GM19452 (cell line): ENCODE results near the gene PSMD3.

Source experiments
- ATAC-seq: cut with Tn5 transposase; IDR thresholded peaks from one replicate; pipeline ENCODE4 v1.9.1; 2021; ENCODE audit not compliant: unreplicated experiment

PSMD3 gene

DNA sequence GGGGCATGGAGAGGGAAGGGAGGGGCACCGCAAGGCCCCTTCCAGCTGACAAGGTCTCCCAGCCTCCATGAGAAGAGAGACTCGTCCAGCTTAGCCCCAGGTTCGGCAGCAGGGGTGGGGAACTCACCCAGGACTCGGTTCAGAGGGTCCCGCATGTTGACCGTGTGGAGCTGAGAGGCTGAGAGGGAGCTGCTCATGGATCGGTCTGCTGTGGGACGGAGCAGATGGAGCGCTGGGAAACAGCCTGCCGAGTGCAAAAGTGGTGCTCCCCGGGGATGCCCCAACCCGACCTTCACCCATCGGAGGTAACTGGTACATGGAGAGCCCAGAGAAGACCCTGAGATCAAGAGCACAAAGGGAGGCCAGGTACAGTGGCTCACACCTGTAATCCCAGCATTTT is 39.5 kb downstream of the PSMD3 start:
- ATAC-seq, result no peak

DNA sequence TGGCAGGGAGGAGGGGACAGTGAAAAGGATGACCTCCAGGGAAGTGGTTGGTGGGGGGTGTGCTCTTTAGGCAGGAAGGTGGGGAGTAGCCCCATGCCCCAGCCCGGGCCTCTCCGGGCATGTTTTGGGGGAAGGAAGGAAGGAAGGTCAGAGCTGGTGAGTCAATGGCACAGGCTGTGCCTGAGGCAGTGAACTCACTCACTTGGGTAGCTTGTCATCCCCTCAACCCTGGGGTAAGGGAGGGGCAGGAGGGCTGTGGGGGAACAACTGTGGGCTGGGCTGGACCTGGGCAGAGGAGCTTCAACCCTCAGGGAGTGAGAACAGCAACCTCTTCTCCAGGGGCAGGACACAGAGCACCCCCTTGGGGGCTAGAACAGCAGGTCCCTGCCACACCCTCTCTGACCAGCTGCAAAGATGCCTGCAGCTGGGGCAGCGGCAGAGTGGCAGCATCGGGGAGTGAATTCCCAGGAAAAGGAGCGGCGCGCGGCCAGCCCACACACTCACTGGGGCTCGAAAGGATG is 40.9 kb downstream of the PSMD3 start:
- ATAC-seq, result no peak

DNA sequence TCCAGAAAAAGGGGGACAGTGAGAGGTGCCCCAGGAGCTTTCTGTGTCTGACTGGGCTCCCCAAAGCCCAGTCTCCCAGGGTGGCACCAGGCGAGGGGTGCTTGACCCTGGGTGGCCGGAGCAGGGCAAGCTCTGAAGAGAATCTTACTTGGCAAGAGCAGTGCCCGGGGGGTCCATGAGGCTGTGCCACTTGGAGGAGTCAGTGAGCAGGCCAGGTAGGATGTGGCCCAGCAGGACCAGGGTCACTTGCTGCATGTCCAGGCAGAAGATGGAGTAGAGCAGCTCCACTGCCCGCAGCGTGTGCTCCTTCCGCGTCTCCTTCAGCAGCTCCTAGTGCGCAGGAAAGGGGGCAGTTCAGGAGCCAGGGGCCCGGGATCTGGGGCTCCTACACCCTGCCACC is 41.9 kb downstream of the PSMD3 start:
- ATAC-seq, result no peak

DNA sequence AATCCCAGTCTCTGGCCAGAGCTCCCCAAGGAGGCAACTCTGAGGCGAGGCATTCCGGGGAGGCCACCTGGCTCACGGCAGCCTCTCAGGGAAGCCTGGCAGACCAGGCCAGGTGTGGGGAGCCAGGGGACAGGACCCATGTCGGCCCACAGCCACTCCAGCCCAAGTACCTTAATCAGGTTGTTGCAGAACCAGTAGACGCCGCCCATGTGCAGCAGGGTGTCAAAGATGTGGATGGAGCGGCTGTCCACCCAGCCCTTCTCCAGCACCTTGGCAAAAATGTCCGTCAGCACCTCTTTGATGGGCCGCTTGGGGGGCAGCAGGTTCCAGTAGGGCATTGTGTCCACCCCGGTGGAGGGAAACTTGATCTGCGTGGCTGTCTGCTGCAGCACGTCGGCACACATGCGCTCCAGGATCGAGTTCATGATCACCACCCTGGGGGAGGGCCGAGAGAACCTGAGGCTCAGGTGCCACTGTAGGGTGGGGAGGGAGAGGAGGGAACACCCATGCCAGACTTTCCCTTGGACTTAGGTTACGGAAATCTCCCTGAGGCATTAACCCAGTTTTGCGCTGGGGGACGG is 42.4 kb downstream of the PSMD3 start:
- no peak for ATAC-seq

DNA sequence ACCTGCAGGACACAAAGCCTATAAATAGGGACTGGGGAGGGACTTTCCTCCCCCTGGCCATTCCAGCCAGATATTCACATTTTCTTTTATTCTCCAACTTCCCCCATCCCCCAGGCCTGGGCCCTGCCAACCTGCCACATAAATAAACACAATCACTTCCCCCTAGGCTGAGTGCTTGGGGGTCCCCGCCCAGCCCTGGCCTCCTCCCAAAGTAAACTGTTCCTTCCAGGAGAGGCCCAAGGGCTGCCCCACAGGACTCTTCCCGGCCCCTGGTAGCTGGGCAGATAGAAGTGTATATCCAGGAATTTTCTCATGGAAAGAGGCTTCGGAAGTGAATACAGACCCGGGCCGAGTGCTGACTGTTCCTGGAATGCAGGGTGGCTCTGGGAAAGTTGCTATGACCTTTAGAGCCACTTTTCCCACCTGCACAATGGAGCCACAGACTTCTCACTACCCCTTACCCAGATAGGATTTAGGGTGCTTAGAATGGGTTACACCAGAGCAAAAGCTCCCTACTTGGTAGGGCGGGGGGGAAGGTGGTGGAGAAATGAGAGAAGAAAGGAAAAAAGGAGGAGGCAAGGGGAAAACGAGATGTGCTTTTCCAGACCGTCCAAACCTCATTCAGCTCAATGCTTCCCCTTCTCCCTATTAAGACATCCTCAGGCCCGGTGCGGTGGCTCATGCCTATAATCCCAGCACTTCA is 43.1 kb downstream of the PSMD3 start:
- no peak for ATAC-seq

DNA sequence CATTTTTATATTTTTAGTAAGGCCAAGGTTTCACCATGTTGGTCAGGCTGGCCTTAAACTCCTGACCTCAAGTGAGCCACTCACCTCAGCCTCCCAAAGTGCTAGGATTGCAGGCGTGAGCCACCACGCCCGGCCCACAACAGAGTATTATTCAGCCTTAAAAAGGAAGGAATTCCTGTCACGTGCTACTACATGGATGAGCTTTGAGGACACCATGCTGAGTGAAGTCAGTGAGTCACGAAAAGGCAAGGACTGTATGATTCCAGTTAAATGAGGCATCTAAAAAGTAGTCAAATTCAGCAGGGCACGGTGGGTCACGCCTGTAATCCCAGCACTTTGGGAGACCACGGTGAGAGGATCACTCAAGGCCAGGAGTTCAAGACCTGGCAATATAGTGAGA is 44.3 kb downstream of the PSMD3 start:
- no peak for ATAC-seq

DNA sequence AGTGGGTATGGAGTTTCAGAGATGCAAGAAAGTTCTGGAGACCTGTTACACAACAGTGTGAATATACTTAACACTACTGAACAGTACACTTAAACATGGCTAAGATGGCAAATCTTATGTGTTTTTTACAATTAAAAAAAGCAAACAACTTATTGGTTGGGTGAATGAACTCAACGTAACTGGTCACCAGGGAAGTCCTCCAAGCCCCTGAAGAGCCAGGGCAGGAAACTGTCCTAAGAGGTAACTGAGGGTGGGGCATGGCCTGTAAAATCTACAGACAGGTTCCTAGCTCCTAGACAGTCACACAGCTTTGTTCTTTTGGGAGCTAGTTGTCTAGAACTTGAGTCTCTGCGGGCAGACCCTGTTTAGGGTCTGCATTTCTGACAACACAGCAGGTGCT is 45.0 kb downstream of the PSMD3 start:
- no peak for ATAC-seq

DNA sequence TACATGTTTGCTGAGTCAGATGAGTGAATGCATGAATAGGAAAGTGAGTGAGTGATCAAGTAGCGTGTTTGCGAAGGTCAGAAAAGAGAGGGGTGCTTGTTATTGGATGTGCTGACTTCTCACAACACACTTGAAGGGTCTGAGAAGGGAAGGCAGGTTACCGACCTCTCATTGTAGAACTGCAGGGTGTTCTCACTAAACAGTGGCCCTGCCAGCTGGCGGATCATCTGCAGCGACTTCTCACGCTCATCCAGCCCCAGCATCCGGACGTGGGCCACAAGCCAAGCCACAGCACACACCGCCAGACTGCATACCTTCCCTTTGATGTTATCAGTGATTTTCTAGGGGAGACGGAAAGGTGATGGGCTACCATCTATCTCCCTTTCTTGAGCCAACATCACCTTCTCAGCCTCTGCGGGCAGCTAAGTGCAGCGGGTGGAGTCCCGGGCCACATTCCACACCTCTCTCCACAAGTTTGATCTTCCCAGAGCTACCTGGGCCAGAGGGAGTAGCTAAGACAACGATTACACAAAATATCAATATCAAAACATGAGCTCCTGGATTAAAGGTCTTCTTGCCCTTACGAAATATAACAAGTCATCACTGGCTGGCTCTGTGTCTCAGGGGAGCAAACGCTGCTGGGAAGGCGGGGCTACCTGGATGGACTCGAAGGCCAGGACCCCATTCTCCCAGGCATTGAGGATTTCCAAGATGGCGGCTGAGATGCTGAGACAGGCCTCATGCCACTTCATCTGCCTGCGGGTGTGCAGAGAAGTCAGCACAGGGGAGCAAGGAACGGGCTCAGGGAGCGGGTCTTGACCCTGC is 45.6 kb downstream of the PSMD3 start:
- no peak for ATAC-seq

DNA sequence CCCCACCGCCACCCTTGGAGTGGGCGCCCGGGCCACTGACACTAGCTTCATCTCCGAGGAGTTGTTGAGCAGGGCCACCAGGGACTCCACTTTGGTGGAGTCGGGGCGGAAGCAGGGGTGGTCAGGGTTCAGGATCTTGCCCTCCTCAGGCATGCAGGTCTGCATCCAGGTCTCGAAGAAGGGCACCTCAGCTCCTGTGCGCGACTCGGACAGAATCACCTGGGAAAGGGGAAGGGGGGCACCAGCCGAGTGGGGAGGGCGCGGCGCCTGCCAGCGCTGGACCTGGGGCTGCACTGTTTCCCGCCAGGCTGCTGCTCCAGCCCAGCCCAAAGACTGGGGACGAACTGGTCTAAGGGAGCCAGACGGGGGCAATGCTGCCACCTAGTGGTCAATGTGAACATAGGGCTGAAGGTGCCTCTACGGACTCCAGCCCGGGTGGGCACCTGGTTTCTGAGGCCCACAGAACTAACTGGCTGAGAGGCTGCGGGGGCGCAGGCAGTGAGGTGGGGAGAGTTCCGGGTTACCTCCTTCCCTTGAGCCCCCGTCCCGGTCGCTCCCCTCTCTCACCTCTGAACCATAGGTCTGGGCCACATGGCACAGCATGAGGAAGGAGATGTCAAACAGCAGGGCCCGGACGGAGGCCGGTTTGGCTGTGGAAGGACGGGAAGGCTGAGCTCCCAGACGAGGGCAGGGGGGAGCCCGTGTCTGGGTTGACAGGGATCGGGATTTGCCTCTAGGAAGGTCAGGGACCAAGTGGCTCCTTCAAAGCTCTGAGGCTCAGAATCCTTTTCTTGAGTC is 46.4 kb downstream of the PSMD3 start:
- no peak for ATAC-seq

DNA sequence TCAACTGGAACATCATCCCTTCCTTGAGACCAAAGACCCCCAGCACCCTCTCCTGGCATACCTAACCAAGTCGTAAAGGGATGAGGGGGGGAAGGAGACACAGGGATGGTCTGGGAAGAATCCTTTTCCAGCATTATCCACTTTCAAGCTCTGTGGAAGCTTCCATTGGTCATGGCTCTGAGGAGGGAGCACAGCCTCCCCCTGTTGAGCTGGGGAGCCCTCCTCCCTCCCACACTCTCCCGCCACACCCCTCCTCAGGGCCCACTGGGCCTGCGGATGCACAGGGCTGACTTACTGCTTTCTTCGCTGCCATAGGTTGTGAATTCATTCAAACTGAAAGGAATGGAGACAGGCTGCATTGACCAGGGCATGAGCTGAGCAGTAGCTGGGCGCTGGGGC is 47.0 kb downstream of the PSMD3 start:
- ATAC-seq, result no peak

DNA sequence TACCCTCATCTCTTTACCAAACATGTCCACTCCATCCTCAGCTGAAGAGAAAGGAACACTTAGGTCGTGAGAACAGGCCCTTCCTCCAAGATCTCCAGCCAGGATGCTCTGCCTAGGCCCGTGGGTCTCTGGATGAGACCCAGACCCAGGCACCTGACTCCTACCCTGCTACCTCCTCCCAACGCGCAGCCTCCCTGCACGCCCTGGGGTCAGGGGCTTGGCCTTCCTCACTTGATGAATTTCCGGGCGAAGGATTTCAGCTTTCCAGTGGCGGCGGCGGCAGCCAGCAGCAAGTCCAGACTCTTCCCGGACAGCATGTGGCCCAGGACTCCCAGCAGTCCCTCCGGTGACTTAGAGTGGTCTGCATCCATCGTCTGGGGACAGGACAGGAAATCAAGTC is 48.0 kb downstream of the PSMD3 start:
- no peak for ATAC-seq

DNA sequence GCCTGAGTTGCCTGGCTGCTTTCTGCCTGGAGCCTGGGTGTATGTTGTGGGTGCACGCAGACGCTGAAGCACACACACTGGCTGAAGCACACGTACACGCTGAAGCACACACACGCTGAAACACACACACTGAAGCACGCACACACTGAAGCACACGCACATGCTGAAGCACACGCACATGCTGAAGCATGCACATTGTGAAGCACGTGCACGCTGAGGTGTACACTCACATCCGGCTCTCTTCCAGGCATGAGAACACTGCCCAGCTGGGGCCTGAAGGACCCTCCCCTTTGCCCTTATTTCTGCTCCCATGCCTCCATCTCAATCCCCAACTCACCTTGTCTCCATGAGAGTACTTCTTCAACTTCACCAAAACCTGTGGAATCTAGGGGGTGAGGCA is 51.1 kb downstream of the PSMD3 start:
- no peak for ATAC-seq

DNA sequence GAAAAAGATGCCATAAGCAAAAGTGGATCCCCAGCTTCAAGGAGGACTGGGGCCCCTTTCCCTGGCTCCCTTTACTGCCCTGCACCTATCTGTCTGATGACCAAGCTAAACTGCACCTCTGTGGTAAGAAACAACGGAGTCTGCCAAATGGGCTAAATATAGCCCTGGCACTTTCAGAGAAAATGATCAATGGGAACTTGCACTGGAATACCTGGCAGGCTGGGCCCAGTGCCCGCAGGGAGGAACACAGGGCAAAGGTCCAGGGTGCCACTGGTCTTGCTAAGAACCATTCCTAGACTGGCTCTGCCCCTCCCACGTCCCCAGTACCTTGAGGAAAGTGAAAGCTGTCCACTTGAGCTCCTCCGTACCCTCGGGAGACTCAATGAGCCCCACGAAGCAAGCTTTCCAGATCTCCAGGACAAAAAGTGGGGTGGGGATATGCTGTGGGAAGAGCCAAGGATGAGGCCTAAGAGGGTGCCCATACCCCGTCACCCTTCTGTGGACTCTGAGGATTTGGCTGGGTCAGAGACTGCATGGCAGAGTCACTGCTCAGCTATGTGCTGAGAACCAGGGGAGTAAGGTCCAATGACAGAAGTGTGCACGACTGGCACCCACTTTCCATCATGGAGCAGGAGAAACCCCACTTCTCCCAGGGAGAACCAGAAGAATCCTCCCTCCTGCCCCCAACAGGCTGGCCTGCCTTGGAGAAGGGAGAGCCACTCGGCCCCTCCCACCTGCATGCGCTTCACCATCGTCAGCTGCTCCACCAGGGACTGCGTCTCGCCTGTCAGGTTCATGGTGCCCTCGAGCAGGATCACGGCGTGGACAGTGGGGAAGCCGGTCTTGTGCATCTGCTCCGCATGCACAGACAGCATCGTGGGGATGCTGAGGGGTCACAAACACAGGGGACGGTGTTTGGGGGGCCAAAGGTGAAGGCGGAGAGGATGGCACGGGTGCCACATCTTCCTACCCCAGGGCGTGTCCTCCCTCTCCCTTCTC is 52.0 kb downstream of the PSMD3 start:
- ATAC-seq, result no peak

DNA sequence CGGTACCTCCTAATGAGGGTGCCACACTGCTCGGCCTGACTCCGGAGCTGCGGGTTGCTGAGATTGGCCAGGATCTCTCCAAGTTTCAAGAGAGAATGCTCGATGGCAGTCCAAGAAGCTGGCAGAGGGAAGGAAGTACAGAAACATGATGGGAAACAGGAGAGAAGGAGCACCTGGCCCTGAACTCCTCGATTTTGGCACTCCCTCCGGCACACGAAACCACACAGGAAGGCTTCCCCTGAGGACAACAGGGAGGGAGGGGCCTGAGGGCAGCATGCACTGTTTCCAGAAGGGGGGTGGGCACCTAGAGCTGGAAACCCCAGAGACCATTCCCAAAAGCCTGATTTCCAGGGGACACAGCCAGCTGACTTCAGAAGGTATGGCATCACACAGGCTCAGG is 52.7 kb downstream of the PSMD3 start:
- ATAC-seq, result no peak

DNA sequence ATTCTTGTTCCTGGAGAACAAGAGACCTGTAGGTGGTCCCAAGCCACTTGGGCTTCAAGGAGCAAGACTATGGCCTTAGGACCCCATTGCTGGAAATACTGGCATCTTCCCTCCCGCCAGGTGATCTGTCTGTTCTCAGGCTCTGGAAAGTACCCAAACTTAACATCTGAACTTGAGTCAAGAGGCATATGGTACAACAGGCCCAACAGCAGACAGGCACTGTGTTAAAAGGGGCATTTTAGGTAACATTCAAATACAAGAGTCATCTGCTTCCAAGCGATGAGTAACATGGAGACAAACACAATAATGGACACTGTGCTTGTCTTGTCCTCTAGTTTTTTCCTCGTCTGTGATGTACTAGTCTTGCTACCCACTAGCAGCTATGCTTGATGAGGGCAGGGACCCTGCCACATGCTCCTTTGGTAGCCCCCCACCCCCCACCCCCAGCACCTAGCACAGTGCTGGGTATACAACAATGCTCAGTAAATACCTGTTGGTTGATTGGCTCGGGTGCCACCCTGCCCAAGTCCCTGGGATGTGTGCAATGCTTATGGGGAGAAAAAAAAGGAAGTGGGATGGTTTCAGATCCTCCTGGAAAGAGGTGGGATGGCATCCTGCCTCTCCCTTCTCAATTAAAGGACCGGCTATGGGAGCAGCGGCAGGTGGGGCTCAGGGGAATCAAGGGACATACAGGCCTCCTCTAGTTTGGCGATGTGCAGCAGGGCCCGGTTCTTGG is 54.0 kb downstream of the PSMD3 start:
- ATAC-seq, result no peak

DNA sequence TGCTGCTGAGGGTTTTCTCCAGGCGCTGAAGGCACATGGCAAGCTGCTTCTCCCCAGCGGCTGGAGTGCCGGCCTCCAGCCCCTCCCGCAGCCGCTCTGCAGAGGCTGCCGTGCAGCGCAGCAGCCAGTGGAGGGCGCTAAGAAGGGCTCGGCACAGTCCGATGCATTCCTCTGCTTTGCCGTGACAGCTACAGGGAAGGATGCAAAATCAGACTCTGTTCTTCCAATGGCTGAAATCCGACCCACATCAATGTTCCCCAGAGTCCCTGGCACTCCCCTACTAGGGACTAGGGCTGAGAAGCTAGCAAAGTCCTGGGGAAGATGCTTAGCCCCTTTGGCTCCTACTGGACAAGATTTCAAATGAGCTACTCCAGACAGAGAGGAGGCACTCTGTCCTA is 54.6 kb downstream of the PSMD3 start:
- no peak for ATAC-seq

DNA sequence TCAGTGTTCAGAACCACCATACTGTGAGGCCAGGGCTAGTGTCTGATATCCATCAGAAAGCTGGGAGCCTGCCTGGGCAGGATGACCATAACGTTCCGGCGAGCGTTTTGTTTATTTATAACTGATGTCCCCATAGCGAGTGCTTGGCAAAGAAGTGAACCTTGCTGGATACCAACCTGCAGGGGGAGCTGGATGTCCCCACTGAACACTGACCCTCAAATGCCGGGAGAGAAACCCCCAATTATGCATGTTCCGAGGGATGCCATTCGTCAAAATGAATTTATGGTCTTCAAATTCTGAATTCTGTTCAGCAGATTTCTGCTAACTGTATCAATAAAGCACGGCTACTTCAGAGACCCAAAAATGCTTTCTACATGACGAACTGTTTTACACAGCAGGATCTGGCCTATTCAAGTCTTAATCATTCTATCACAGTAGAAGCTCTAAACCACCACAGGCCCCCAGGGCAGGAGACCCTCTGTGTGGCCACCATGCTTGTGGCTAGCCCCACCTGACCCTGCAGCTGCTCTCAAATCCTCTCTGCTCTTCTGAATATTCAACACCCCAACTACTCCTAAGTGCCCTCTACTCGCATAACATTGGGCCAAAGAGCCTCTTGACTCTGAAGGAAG is 58.4 kb downstream of the PSMD3 start:
- ATAC-seq, result no peak

DNA sequence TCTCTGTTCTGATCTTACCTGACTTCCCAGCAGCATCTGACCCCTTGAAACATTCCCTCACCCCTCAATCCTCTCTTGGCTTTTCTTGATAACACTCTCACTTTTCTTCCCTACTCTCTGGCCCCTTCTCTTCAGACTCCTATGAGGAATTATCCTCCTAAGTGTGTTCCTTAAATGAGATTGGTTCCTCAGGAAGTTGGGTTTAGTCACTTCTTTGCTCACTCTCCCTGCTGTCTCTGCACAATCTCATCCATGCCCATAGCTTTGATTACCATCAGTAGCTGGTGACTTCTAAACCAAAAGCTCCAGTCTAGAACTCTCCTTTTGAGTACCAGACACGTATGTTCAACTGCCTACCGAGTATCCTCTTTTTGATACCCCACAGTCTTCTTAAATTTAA is 60.6 kb downstream of the PSMD3 start:
- ATAC-seq, result no peak
